ENCODE data around the gene PRRC2A.
A peak's percentile ranks its signal among the peaks of the same experiment; 100 is the strongest.

GRCh38 chr6:31609519-31610406 is 10.8 kb upstream of the PRRC2A start:
- TF ChIP-seq CTCF (tag by site-specific recombination; IDR thresholded peaks at IDR 0.05) = no peak
- no peak for TF ChIP-seq HIC1 (tag by site-specific recombination; IDR thresholded peaks at IDR 0.05)
- TF ChIP-seq ZNF843 (tag by site-specific recombination; IDR thresholded peaks at IDR 0.05) = 0 out of 2 replicates have a peak, but pooled peaks have one; percentile 20
- TF ChIP-seq REST (tag by site-specific recombination; IDR thresholded peaks at IDR 0.05) = no peak
